Heart right ventricle (tissue), 16 donors: Measurements from ENCODE around the gene MYO5A. TPM values are rescaled to one million over a fixed set of nuclear protein-coding genes. Genes with fewer than 3 reads are reported as not detected.
"Not testable (repeated sequence)": the region's sequence is repeated elsewhere in the genome, so short reads cannot be mapped to it uniquely, and the experiment has no call there.

Experiments
- ATAC-seq, 8 donors: fragments of 200-7000 bp; cut with Tn5 transposase; one replicate each; pipeline ENCODE4 v1.9.1; 2020; ENCODE audit warnings: mild to moderate bottlenecking in 8 of 8, moderate library complexity in 8 of 8, moderate number of reproducible peaks in 1 of 8
- DNase-seq, 2 donors: peaks; one replicate each; pipeline ENCODE4 v3.0.0-alpha.2; 2020
- H3K27ac ChIP-seq, 10 donors: fragments of 200-600 bp; sonication (generic) in 2 of 10; one replicate each; pipeline versions ENCODE4 v1.5.0 to v1.8.0; 2020 to 2022; ENCODE audit warnings: mild to moderate bottlenecking in 3 of 10
- H3K27me3 ChIP-seq, 7 donors: fragments of 200-600 bp; one replicate each; pipeline ENCODE4 v1.8.0; 2021 to 2022; ENCODE audit warnings: mild to moderate bottlenecking in 2 of 7
- H3K36me3 ChIP-seq, 9 donors: fragments of 200-600 bp; sonication (generic) in 1 of 9; one replicate each; pipeline versions ENCODE4 v1.5.0 to v1.8.0; 2020 to 2022; ENCODE audit warnings: mild to moderate bottlenecking in 2 of 9
- H3K4me1 ChIP-seq, 9 donors: fragments of 200-600 bp; sonication (generic) in 1 of 9; one replicate each; pipeline versions ENCODE4 v1.5.0 to v1.8.0; 2020 to 2022; ENCODE audit warnings: mild to moderate bottlenecking in 4 of 9
- H3K4me3 ChIP-seq, 10 donors: fragments of 200-600 bp; sonication (generic) in 2 of 10; one replicate each; pipeline versions ENCODE4 v1.5.0 to v1.8.0; 2020 to 2022; ENCODE audit warnings: mild to moderate bottlenecking in 7 of 10, moderate library complexity in 2 of 10
- H3K9me3 ChIP-seq, 11 donors: fragments of 200-600 bp in 10 of 11; sonication (generic) in 2 of 11; one replicate each; pipeline versions ENCODE4 v1.5.0 to v1.8.0; 2013 to 2022; ENCODE audit warnings: mild to moderate bottlenecking in 2 of 11, control low read depth in 1 of 11, moderate library complexity in 1 of 11
- WGBS, 2 donors: extraction: QIAGEN DNeasy Blood & Tissue Kit; methylation state at CpG; one replicate each; pipeline ENCODE4 v1.1.7; 2013; ENCODE audit warnings: inconsistent platforms in 1 of 2; 5-methylcytosine and 5-hydroxymethylcytosine counted together
- intact Hi-C, 10 donors: fragments of 100-400 bp; cut with DNase I; formaldehyde crosslinking; loops; one replicate each; pipeline versions ENCODE4 v1.11.1 to v1.14.2; 2022
- polyA plus RNA-seq, 2 donors: library from polyadenylated mRNA; stranded (reverse); fragments of 200-250 nt; gene quantifications; one replicate each; pipeline ENCODE4 v1.2.3, GENCODE V29; 2013
- total RNA-seq, 10 donors: library from RNA; stranded (reverse); fragmentation: NEBNext Ultra II Directional in 3 of 10; extraction: Animal tissue kit (Norgen Biotek cat#: 25700) in 3 of 10; gene quantifications; one replicate each; pipeline versions ENCODE4 v1.2.1 to v1.2.4, GENCODE V29; 2021 to 2023
- TF ChIP-seq, protein P1 (sequence below), 9 donors: fragments of 200-600 bp; sonication (generic) in 2 of 9; IDR thresholded peaks; one replicate each; pipeline versions ENCODE4 v1.5.0 to v1.8.0; 2021 to 2022; ENCODE audit warnings: antibody characterized with exemption in 9 of 9, mild to moderate bottlenecking in 5 of 9, moderate library complexity in 1 of 9
- donor health status: Arrhythmogenic right ventricular cardiomyopathy.
- donor health status: ischemic (EF 13 %, LVEDD 7.1; RV severe dilation, severe dysfunction).
- donor health status: healthy with polysubstance abuse.
- donor health status: DM: no; HTN: yes; CAD: no.
- donor health status: DM: no; HTN: no; CAD: no.
- donor health status: ischemic (EF 25% LVEDD 6.9; RV normal size, moderate dysfunction).
- donor health status: ischemic (EF 25% LVEDD 5.7; RV mildly dilated, moderate dysfunction).
- donor health status: healthy.
- donor health status: DM: yes; HTN: yes; CAD: no.
- donor health status: Ischemic cardiomyopathy.
- donor health status: ischemic (EF 35%, LVEDD 5.7; RV mildly dilated, moderate dysfunction).
- donor health status: nonischemic (EF 11% LVEDD 7.7; RV severe dilation, severe dysfunction).
- donor health status: DM: yes; HTN: yes; CAD: no.
- donor health status: PGD.
- donor health status: ischemic (EF 29% LVEDD 5.4; RV normal size, mild dysfunction).
- donor health status: nonischemic (EF 23%, LVEDD 6.1; RV moderate dilation, normal function).

Gene MYO5A
- total and polyA plus RNA-seq, 12 donors = 3.1 to 15.7 (median 6.3) TPM

DNA sequence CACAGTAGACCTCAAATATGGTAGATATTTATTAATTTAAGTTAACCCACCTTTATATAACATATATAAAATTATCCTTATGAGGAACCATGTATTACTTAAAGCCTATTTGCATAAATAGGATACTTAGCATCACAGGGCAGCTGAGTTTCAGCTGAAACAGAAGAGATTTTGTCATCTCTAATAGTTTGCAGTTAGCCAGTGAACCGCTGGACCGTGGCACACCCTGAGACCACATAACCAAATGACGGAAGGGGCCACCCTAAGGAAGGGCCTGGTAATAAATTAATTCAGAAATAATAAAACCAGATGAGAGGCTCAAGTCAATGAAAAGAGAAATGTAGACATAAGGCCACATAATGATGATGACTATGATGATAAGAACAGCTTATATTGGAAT, 107.7 kb downstream of the MYO5A start:
- Histone ChIP-seq H3K4me3 (no peak overlapping the region), H3K4me1 (peaks cover 0 to 11% (median 0%) of the 10 kb centered on the region in 9 donors)
- no peak for ATAC-seq

DNA sequence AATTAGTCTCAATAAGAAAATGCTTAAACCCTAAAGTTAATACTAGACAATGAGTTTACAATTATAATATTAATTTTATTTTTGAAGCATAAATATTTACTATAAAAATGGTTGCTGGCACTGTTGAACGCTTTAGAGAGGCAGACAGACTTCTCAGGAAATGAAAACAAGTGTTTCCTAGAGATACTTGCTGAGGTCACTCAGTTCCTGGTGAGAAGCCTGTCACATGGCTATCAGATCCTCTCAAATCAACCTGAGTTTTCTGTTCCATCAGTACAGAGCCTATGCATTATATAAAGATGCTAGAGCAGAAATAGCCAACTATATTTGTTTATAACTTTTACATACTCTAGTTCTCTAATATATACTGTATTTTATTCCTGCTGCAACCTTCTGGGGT, 109.2 kb downstream of the MYO5A start:
- no peak for ATAC-seq
- intact Hi-C loops = no loop called here

More for the DNA sequence above, 107.7 kb downstream of the MYO5A start:
- intact Hi-C loops = no loop called here
- Histone ChIP-seq H3K27ac (no peak overlapping the region), H3K27me3 (no peaks in the 10 kb centered on the region), H3K9me3 (peaks cover 0 to 7% (median 0%) of the 10 kb centered on the region in 11 donors), H3K36me3 (peaks cover 0 to 30% (median 0%) of the 10 kb centered on the region in 9 donors)
- DNase-seq = no peak
- TF ChIP-seq, protein P1, sequence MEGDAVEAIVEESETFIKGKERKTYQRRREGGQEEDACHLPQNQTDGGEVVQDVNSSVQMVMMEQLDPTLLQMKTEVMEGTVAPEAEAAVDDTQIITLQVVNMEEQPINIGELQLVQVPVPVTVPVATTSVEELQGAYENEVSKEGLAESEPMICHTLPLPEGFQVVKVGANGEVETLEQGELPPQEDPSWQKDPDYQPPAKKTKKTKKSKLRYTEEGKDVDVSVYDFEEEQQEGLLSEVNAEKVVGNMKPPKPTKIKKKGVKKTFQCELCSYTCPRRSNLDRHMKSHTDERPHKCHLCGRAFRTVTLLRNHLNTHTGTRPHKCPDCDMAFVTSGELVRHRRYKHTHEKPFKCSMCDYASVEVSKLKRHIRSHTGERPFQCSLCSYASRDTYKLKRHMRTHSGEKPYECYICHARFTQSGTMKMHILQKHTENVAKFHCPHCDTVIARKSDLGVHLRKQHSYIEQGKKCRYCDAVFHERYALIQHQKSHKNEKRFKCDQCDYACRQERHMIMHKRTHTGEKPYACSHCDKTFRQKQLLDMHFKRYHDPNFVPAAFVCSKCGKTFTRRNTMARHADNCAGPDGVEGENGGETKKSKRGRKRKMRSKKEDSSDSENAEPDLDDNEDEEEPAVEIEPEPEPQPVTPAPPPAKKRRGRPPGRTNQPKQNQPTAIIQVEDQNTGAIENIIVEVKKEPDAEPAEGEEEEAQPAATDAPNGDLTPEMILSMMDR (IDR thresholded peaks at IDR 0.05) = no peak
- 96 to 98% methylated on average over 3 of the region's 3 CpGs for WGBS, 2 donors

DNA sequence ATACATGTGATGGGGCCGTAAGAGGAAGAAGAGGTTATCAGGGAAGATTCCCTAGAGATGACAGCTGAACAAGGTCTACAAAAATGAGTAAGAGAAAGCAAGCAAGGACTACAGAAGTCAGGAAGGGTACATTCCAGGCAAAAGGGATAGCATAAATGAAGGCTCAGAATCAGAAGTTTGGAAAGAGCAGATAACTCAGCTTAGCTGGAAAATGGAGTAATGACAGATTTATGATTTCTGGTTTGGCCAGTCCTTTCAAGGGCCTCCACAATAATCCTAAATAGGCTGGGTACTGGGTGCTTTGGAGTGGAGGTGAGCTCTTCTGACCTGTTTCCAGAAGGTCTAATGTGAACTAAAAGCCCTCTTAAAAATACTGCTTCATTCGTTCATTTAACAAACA, 110.7 kb downstream of the MYO5A start:
- WGBS, 2 donors = 81 to 84% methylated on average over 2 of the region's 2 CpGs
- DNase-seq = no peak
- Histone ChIP-seq H3K4me3 (no peak overlapping the region), H3K4me1 (peaks cover 0 to 11% (median 0%) of the 10 kb centered on the region in 9 donors), H3K27me3 (no peaks in the 10 kb centered on the region), H3K36me3 (peaks cover 0 to 25% (median 0%) of the 10 kb centered on the region in 9 donors), H3K27ac (no peak overlapping the region), H3K9me3 (peaks cover 0 to 7% (median 0%) of the 10 kb centered on the region in 11 donors)
- TF ChIP-seq, protein P1 (IDR thresholded peaks at IDR 0.05) = no peak
- intact Hi-C loops = no loop called here
- no peak for ATAC-seq

More for the DNA sequence above, 109.2 kb downstream of the MYO5A start:
- Histone ChIP-seq H3K36me3 (peaks cover 0 to 23% (median 0%) of the 10 kb centered on the region in 9 donors), H3K4me3 (no peak overlapping the region), H3K27me3 (no peaks in the 10 kb centered on the region), H3K4me1 (peaks cover 0 to 11% (median 0%) of the 10 kb centered on the region in 9 donors), H3K9me3 (peaks cover 0 to 7% (median 0%) of the 10 kb centered on the region in 11 donors), H3K27ac (no peak overlapping the region)
- DNase-seq = no peak
- 45 to 56% methylated on average over 1 of the region's 1 CpG for WGBS, 2 donors
- TF ChIP-seq, protein P1 (IDR thresholded peaks at IDR 0.05) = no peak

DNA sequence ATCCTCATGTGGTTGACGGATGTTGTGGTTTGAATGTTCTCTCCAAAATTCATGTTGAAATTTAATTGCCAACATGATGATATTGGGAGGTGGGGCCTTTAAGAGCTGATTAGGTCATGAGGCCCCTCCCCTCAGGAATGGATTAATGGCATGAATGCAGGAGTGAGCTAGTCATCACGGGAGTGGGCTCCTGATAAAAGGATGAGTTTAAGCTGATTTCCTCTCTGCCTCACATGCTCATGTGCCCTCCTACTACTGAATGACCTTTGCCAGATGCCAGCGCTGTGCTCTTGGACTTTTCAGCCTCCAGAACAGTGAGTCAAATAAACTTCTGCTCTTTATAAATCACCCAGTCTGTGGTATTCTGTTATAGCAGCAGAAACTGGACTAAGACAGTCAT, 111.2 kb downstream of the MYO5A start:
- H3K27ac ChIP-seq = no peak overlapping the region
- H3K27me3 ChIP-seq = no peaks in the 10 kb centered on the region
- H3K36me3 ChIP-seq = peaks cover 0 to 21% (median 0%) of the 10 kb centered on the region in 9 donors
- TF ChIP-seq, protein P1 (IDR thresholded peaks at IDR 0.05) = no peak
- 71 to 75% methylated on average over 3 of the region's 3 CpGs for WGBS, 2 donors
- intact Hi-C loops = no loop called here
- peaks cover 0 to 11% (median 0%) of the 10 kb centered on the region in 9 donors for H3K4me1 ChIP-seq
- ATAC-seq (peak in 1 of 8 donors; percentile 33), DNase-seq (no peak)
- peaks cover 0 to 7% (median 0%) of the 10 kb centered on the region in 11 donors for H3K9me3 ChIP-seq
- H3K4me3 ChIP-seq = no peak overlapping the region

DNA sequence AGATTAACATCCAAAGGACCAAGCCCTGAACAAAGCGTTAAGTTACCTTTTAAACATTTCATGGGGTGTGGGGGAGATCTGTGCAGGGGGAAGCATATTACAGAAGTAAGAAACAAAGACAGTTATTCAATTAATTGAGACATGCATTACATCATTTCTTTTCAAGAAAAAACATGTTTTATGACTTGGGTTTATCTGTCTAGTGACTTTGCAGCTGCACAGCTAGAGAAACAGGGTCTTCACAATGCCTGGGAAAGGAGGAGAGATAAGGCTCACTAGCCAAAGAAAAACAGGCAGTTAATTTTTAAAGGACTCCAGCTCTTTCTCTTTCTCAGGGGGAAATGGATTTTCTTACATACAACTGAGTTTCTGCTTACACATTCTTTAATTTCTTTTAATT, 112.1 kb downstream of the MYO5A start:
- H3K27ac ChIP-seq, ATAC-seq, DNase-seq, H3K27me3 ChIP-seq, H3K9me3 ChIP-seq, H3K4me3 ChIP-seq, intact Hi-C loops: not testable (repeated sequence)
- H3K36me3 ChIP-seq = peaks cover 0 to 18% (median 0%) of the 10 kb centered on the region in 9 donors
- peaks cover 0 to 11% (median 0%) of the 10 kb centered on the region in 9 donors for H3K4me1 ChIP-seq
- 85 to 88% methylated on average over 1 of the region's 1 CpG for WGBS, 2 donors
